ENCODE measurements around the gene APOBEC3B.
"Not testable (repeated sequence)": the region's sequence is repeated elsewhere in the genome, so short reads cannot be mapped to it uniquely, and the experiment has no call there.

Gene APOBEC3B

GRCh38 chr22:38950527-38951295, 31.4 kb upstream of the APOBEC3B start:
- DNase-seq (ENCODE audit: low read depth, low spot score) = no peak
- no peak overlapping the region for H3K27ac ChIP-seq

- DNase-seq (ENCODE audit: low read depth, low spot score) = no peak
- no peak overlapping the region for H3K27ac ChIP-seq
Measured at GRCh38 chr22:38951734-38952133, 30.4 kb upstream of the APOBEC3B start.

- no peak for DNase-seq (ENCODE audit: low read depth, low spot score)
- H3K27ac ChIP-seq = no peak overlapping the region
Measured at GRCh38 chr22:38952281-38952993, 29.7 kb upstream of the APOBEC3B start.

- no peak overlapping the region for H3K27ac ChIP-seq
- no peak for DNase-seq (ENCODE audit: low read depth, low spot score)
Measured at GRCh38 chr22:38953091-38953490, 29.1 kb upstream of the APOBEC3B start.

GRCh38 chr22:38953577-38954413, 28.4 kb upstream of the APOBEC3B start:
- DNase-seq (ENCODE audit: low read depth, low spot score) = peak; percentile 79
- no peak overlapping the region for H3K27ac ChIP-seq

GRCh38 chr22:38954414-38955043, 27.6 kb upstream of the APOBEC3B start:
- DNase-seq (ENCODE audit: low read depth, low spot score) = no peak
- no peak overlapping the region for H3K27ac ChIP-seq

- DNase-seq (ENCODE audit: low read depth, low spot score) = no peak
Measured at GRCh38 chr22:38955250-38955905, 26.8 kb upstream of the APOBEC3B start.

GRCh38 chr22:38955926-38956325, 26.2 kb upstream of the APOBEC3B start:
- no peak overlapping the region for H3K27ac ChIP-seq
- no peak for DNase-seq (ENCODE audit: low read depth, low spot score)

More at GRCh38 chr22:38955250-38955905, 26.8 kb upstream of the APOBEC3B start:
- no peak overlapping the region for H3K27ac ChIP-seq

- DNase-seq (ENCODE audit: low read depth, low spot score) = no peak
- H3K27ac ChIP-seq = no peak overlapping the region
Measured at GRCh38 chr22:38956551-38956950, 25.6 kb upstream of the APOBEC3B start.

GRCh38 chr22:38957046-38957770, 24.9 kb upstream of the APOBEC3B start, which contains the start of gene APOBEC3A:
TSS of gene APOBEC3A (plus strand) at chr22:38957609. CDS start at chr22:38957692, 83 bp downstream.
- no peak for DNase-seq (ENCODE audit: low read depth, low spot score)
- no peak within 1 kb of the TSS for H3K27ac ChIP-seq

GRCh38 chr22:38957808-38958650, 24.1 kb upstream of the APOBEC3B start:
- DNase-seq (ENCODE audit: low read depth, low spot score) = no peak
- no peak overlapping the region for H3K27ac ChIP-seq

- H3K27ac ChIP-seq = not testable (repeated sequence)
Measured at GRCh38 chr22:38958651-38958943, 23.6 kb upstream of the APOBEC3B start.

GRCh38 chr22:38959590-38959989, 22.6 kb upstream of the APOBEC3B start:
- no peak overlapping the region for H3K27ac ChIP-seq
- no peak for DNase-seq (ENCODE audit: low read depth, low spot score)

More at GRCh38 chr22:38958651-38958943, 23.6 kb upstream of the APOBEC3B start:
- DNase-seq (ENCODE audit: low read depth, low spot score) = not testable (repeated sequence)

GRCh38 chr22:38960673-38961072, 21.5 kb upstream of the APOBEC3B start:
- not testable (repeated sequence) for H3K27ac ChIP-seq

GRCh38 chr22:38963291-38963738, 18.8 kb upstream of the APOBEC3B start:
- not testable (repeated sequence) for DNase-seq (ENCODE audit: low read depth, low spot score)

More at GRCh38 chr22:38960673-38961072, 21.5 kb upstream of the APOBEC3B start:
- not testable (repeated sequence) for DNase-seq (ENCODE audit: low read depth, low spot score)

GRCh38 chr22:38963872-38964271, 18.3 kb upstream of the APOBEC3B start:
- H3K27ac ChIP-seq = no peak overlapping the region
- DNase-seq (ENCODE audit: low read depth, low spot score) = no peak

More at GRCh38 chr22:38963291-38963738, 18.8 kb upstream of the APOBEC3B start:
- not testable (repeated sequence) for H3K27ac ChIP-seq

GRCh38 chr22:38964306-38964705, 17.8 kb upstream of the APOBEC3B start:
- H3K27ac ChIP-seq = no peak overlapping the region
- DNase-seq (ENCODE audit: low read depth, low spot score) = no peak

- no peak for DNase-seq (ENCODE audit: low read depth, low spot score)
- no peak overlapping the region for H3K27ac ChIP-seq
Measured at GRCh38 chr22:38964989-38965388, 17.2 kb upstream of the APOBEC3B start.

Measured in epithelial cell of prostate (primary cell).